ENCODE measurements around the gene RPS27A.
"Not testable (repeated sequence)": the region's sequence is repeated elsewhere in the genome, so short reads cannot be mapped to it uniquely, and the experiment has no call there.

Gene RPS27A

GRCh38 chr2:55245411-55245810 is 12.9 kb downstream of the RPS27A start:
- Histone ChIP-seq H3K9ac (ENCODE audit: low read depth, low read length) (no peak overlapping the region), H3K4me2 (ENCODE audit: insufficient read depth, low read length) (no peak overlapping the region), H4K20me1 (ENCODE audit: insufficient read depth, low read length) (no peaks in the 10 kb centered on the region), H3K27ac (ENCODE audit: low read length) (no peak overlapping the region), H3K27me3 (ENCODE audit: insufficient read depth, low read length, poor library complexity) (no peaks in the 10 kb centered on the region), H3K79me2 (ENCODE audit: insufficient read depth, low read length) (no peaks in the 10 kb centered on the region), H2AFZ (ENCODE audit: low read depth, low read length) (no peak overlapping the region), H3K4me3 (ENCODE audit: low read depth in 1 of 2, low read length in 2 of 2) (no peak overlapping the region), H3K36me3 (ENCODE audit: insufficient read depth, low read length) (peaks cover 60% of the 10 kb centered on the region), H3K9me3 (ENCODE audit: insufficient read depth, low read length, severe bottlenecking) (no peaks in the 10 kb centered on the region), H3K4me1 (ENCODE audit: insufficient read depth, low read length) (no peaks in the 10 kb centered on the region)
- ATAC-seq (ENCODE audit: insufficient read depth, low read depth) (no peak), DNase-seq (no peak)
- TF ChIP-seq EZH2 (IDR thresholded peaks at IDR 0.05; ENCODE audit: borderline replicate concordance, low read depth, low read length, severe bottlenecking): no peak
- no peak for TF ChIP-seq CTCF (IDR thresholded peaks at IDR 0.05; ENCODE audit: borderline replicate concordance, extremely low read depth, low read length, poor library complexity, severe bottlenecking)

- Histone ChIP-seq H3K79me2 (ENCODE audit: insufficient read depth, low read length) (no peaks in the 10 kb centered on the region), H2AFZ (ENCODE audit: low read depth, low read length) (no peak overlapping the region), H3K4me1 (ENCODE audit: insufficient read depth, low read length) (no peaks in the 10 kb centered on the region), H3K27me3 (ENCODE audit: insufficient read depth, low read length, poor library complexity) (no peaks in the 10 kb centered on the region), H3K4me3 (ENCODE audit: low read depth in 1 of 2, low read length in 2 of 2) (no peak overlapping the region), H4K20me1 (ENCODE audit: insufficient read depth, low read length) (no peaks in the 10 kb centered on the region), H3K9ac (ENCODE audit: low read depth, low read length) (no peak overlapping the region), H3K27ac (ENCODE audit: low read length) (no peak overlapping the region), H3K9me3 (ENCODE audit: insufficient read depth, low read length, severe bottlenecking) (no peaks in the 10 kb centered on the region), H3K36me3 (ENCODE audit: insufficient read depth, low read length) (peaks cover 64% of the 10 kb centered on the region), H3K4me2 (ENCODE audit: insufficient read depth, low read length) (no peak overlapping the region)
- DNase-seq: no peak
- no peak for TF ChIP-seq EZH2 (IDR thresholded peaks at IDR 0.05; ENCODE audit: borderline replicate concordance, low read depth, low read length, severe bottlenecking)
- no peak for TF ChIP-seq CTCF (IDR thresholded peaks at IDR 0.05; ENCODE audit: borderline replicate concordance, extremely low read depth, low read length, poor library complexity, severe bottlenecking)
- ATAC-seq (ENCODE audit: insufficient read depth, low read depth): no peak
These were observed 14.5 kb downstream of the RPS27A start for GRCh38 chr2:55247025-55247424.

GRCh38 chr2:55252832-55253231 is 20.3 kb downstream of the RPS27A start:
- Histone ChIP-seq H2AFZ (ENCODE audit: low read depth, low read length) (no peak overlapping the region), H3K27me3 (ENCODE audit: insufficient read depth, low read length, poor library complexity) (no peaks in the 10 kb centered on the region), H3K4me3 (ENCODE audit: low read depth in 1 of 2, low read length in 2 of 2) (no peak overlapping the region), H3K4me1 (ENCODE audit: insufficient read depth, low read length) (no peaks in the 10 kb centered on the region), H3K79me2 (ENCODE audit: insufficient read depth, low read length) (no peaks in the 10 kb centered on the region), H3K4me2 (ENCODE audit: insufficient read depth, low read length) (no peak overlapping the region), H3K36me3 (ENCODE audit: insufficient read depth, low read length) (peaks cover 59% of the 10 kb centered on the region), H4K20me1 (ENCODE audit: insufficient read depth, low read length) (no peaks in the 10 kb centered on the region), H3K27ac (ENCODE audit: low read length) (no peak overlapping the region), H3K9me3 (ENCODE audit: insufficient read depth, low read length, severe bottlenecking) (no peaks in the 10 kb centered on the region), H3K9ac (ENCODE audit: low read depth, low read length) (no peak overlapping the region)
- DNase-seq (no peak), ATAC-seq (ENCODE audit: insufficient read depth, low read depth) (no peak)
- TF ChIP-seq CTCF (IDR thresholded peaks at IDR 0.05; ENCODE audit: borderline replicate concordance, extremely low read depth, low read length, poor library complexity, severe bottlenecking) (no peak), EZH2 (IDR thresholded peaks at IDR 0.05; ENCODE audit: borderline replicate concordance, low read depth, low read length, severe bottlenecking) (no peak)

- H2AFZ ChIP-seq (ENCODE audit: low read depth, low read length); H3K9me3 ChIP-seq (ENCODE audit: insufficient read depth, low read length, severe bottlenecking); H3K4me1 ChIP-seq (ENCODE audit: insufficient read depth, low read length); H3K27me3 ChIP-seq (ENCODE audit: insufficient read depth, low read length, poor library complexity); ATAC-seq (ENCODE audit: insufficient read depth, low read depth); DNase-seq; H4K20me1 ChIP-seq (ENCODE audit: insufficient read depth, low read length); H3K27ac ChIP-seq (ENCODE audit: low read length); H3K4me3 ChIP-seq (ENCODE audit: low read depth in 1 of 2, low read length in 2 of 2); H3K9ac ChIP-seq (ENCODE audit: low read depth, low read length); H3K79me2 ChIP-seq (ENCODE audit: insufficient read depth, low read length); H3K4me2 ChIP-seq (ENCODE audit: insufficient read depth, low read length): not testable (repeated sequence)
- H3K36me3 ChIP-seq (ENCODE audit: insufficient read depth, low read length): peaks cover 56% of the 10 kb centered on the region
These were observed 27.1 kb downstream of the RPS27A start for GRCh38 chr2:55259586-55259985.

Data from DND-41 (cell line).